Bronchial epithelial cell (primary cell): ENCODE results near the gene ARHGAP22. TPM values are rescaled to one million over a fixed set of nuclear protein-coding genes. Genes with fewer than 3 reads are reported as not detected.

ENCODE experiments used
- DNase-seq: peaks from one replicate; pipeline ENCODE4 v3.0.0-alpha.2; 2010; ENCODE audit warnings: low read depth
- FAIRE-seq: peaks from 2 replicates; lab custom pipeline; 2011; peaks lifted over from hg19 to GRCh38; lab: Jason Lieb, UNC
- H3K27me3 ChIP-seq: 2 replicates; pipeline ENCODE4 v1.5.1; 2011; ENCODE audit warnings: low read length; ENCODE audit not compliant: control insufficient read depth, insufficient read depth
- H3K36me3 ChIP-seq: 2 replicates; pipeline ENCODE4 v1.5.1; 2011; ENCODE audit warnings: low read length; ENCODE audit not compliant: control insufficient read depth, insufficient read depth
- H3K4me3 ChIP-seq: 2 replicates; pipeline ENCODE4 v1.5.1; 2011; ENCODE audit warnings: mild to moderate bottlenecking, low read depth, low read length, control low read depth
- CTCF ChIP-seq: IDR thresholded peaks from 2 replicates; pipeline ENCODE4 v1.5.1; 2011; ENCODE audit warnings: mild to moderate bottlenecking, moderate library complexity, low read length, control low read depth, inconsistent platforms; ENCODE audit not compliant: insufficient read depth, severe bottlenecking
- total RNA-seq: library from RNA; depleted of rRNA; stranded (reverse); fragments of >200 nt; gene quantifications from 2 replicates; pipeline ENCODE4 v1.2.1, GENCODE V29; 2014

The ARHGAP22 gene
- total RNA-seq, 1 donor from 2014 or later: 9.0 TPM

DNA sequence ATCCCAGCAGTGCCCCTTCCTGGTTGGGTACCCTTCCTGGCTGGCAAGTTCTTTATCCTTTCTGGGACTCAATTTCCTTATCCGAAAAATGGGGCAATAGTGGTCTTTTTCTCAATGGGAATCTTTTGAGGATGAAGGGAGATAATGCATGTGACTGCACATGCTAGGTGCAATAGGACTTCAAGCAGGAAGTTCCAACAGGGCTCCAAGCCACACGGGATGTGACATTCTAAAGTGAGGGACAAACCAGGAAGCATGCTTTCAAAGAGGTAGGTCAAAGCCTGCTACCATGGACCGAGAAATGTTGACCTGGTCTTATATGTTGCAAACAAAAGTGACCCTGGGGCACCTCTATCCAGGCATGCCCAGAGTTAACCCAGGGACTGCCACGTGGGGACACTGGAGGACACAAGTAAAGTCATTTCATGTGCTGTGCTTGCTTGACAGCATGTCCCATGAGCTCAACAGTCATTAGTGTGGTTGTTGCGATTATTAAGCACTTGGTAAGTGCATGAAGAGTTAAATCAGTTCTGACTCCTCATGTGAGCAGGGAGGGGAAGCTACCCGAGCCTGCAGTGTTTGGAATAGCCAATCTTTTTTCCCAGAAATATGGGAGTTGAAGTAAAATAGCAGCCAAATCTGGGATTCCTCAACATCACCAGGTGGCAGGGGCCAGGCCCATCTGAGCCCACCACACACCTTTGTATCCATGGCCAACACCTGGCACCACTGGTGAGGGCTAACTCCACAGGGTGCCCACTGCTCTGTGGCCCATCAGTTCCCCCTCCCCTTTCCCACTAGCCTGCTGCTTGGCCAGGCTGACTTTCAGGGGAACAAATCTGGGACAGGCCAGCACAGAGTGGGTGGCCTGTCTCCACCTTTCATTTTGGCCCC, 5.7 kb downstream of the ARHGAP22 start:
- Histone ChIP-seq H3K27me3 (no peaks in the 10 kb centered on the region), H3K36me3 (no peaks in the 10 kb centered on the region), H3K4me3 (no peak overlapping the region)
- DNase-seq (no peak), FAIRE-seq (no peak)
- TF ChIP-seq CTCF: no peak

DNA sequence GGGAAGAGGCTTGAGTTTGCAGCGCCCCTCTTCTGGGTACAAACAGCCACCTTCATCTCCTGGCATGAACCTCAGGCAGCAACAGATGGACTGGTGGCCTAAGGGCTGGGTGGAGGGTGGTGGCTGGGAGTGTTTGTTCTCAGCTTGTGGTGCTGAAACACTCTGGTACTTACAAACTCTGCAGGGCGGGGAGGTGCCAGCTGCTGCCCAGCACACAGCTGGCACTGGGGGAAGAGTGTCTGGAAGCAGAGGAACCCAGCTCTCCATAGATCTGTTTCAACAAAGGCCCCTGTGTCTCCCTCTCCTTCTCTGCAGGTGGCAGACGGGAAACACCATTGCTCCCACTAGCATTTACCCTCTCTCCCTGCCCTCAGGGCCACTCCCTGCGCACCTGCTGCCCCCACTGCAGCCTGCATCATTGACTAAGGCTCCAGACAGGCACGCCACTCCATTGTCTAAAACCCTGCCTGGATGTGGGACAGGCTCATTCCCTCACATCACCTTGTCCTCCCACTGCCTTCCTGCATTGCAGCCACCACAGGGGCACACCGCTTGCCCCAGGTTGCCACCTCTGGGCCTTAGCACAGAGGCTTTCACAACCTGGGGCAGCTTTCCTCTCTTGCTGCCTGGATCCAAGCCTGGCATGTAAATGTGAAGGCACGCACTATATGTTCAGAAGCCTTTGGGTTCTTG, 6.5 kb downstream of the ARHGAP22 start:
- FAIRE-seq (no peak), DNase-seq (no peak)

DNA sequence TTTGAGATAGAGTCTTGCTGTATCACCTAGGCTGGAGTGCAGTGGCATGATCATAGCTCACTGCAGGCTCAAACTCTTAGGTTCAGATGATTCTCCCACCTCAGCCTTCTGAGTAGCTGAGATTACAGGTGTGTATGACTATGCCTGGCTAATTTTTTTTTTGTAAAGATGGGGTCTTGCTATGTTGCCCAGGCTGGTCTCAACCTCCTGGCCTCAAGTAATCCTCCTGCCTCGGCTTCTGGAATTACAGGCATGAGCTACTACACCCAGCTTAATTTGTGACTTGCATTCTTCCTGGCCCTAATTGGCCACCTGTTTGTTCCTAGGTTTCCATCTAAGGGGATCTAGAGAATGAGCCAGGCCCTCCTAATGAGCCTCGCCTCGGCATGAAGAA, 9.3 kb downstream of the ARHGAP22 start:
- FAIRE-seq (no peak), DNase-seq (no peak)
- no peaks in the 10 kb centered on the region for H3K27me3 ChIP-seq
- H3K4me3 ChIP-seq: no peak overlapping the region
- H3K36me3 ChIP-seq: no peaks in the 10 kb centered on the region
- no peak for TF ChIP-seq CTCF

More for the DNA sequence above, 6.5 kb downstream of the ARHGAP22 start:
- Histone ChIP-seq H3K4me3 (no peak overlapping the region), H3K36me3 (no peaks in the 10 kb centered on the region), H3K27me3 (no peaks in the 10 kb centered on the region)
- TF ChIP-seq CTCF: no peak

- Histone ChIP-seq H3K4me3 (no peak overlapping the region), H3K36me3 (no peaks in the 10 kb centered on the region), H3K27me3 (no peaks in the 10 kb centered on the region)
- FAIRE-seq (no peak), DNase-seq (no peak)
- TF ChIP-seq CTCF: no peak
These were observed 9.9 kb downstream of the ARHGAP22 start for GRCh38 chr10:48594803-48595538.

GRCh38 chr10:48594371-48594770, 10.5 kb downstream of the ARHGAP22 start:
- Histone ChIP-seq H3K36me3 (no peaks in the 10 kb centered on the region), H3K4me3 (no peak overlapping the region), H3K27me3 (no peaks in the 10 kb centered on the region)
- FAIRE-seq (no peak), DNase-seq (no peak)
- TF ChIP-seq CTCF: no peak
